K562 (cell line): ENCODE data around the gene HARS1. TPM values are rescaled to one million over a fixed set of nuclear protein-coding genes. Genes with fewer than 3 reads are reported as not detected.

Experiments used
- CBX8 ChIP-seq: fragments of 200-600 bp; sonication (generic); IDR thresholded peaks from 2 replicates; pipeline ENCODE4 v1.6.1; 2012; ENCODE audit warnings: borderline replicate concordance, mixed run types, low read depth, mild to moderate bottlenecking, moderate library complexity, mixed read lengths, low read length, control low read depth, inconsistent platforms; ENCODE audit not compliant: poor library complexity, severe bottlenecking; ENCODE audit errors: extremely low read depth
- CEBPB ChIP-seq: fragments of 450-650 bp; IDR thresholded peaks from 2 replicates; pipeline ENCODE4 v1.6.1; 2016; ENCODE audit warnings: missing genetic modification characterization, missing compliant biosample characterization
- FOXK2 ChIP-seq, 2 experiments: fragments of 450-650 bp; IDR thresholded peaks in 1 of 2; conservative IDR thresholded peaks in 1 of 2; 2 replicates each; pipeline ENCODE4 v1.6.1; 2016; ENCODE audit warnings: low read depth in 2 of 2, mild to moderate bottlenecking in 1 of 2
- HNRNPK ChIP-seq: fragments of 200-400 bp; formaldehyde crosslinking; IDR thresholded peaks from one replicate; pipeline ENCODE4 v1.6.1; 2018; ENCODE audit warnings: mild to moderate bottlenecking, low read depth, low read length; ENCODE audit not compliant: poor library complexity, severe bottlenecking
- NR2C2 ChIP-seq, 2 experiments: fragments of 200-800 bp in 1 of 2; sonication (Bioruptor generic) in 1 of 2; sonication (generic) in 1 of 2; formaldehyde crosslinking in 1 of 2; IDR thresholded peaks; 2 replicates each; pipeline versions ENCODE4 v1.6.1 to v1.8.0; 2016 to 2022; ENCODE audit warnings: mild to moderate bottlenecking in 1 of 2, missing compliant biosample characterization in 1 of 2, missing genetic modification characterization in 1 of 2, missing genetic modification reagents in 1 of 2
- PATZ1 ChIP-seq: fragments of 250-450 bp; sonication (Bioruptor Pico); IDR thresholded peaks from 2 replicates; pipeline ENCODE4 v1.5.0; 2020; ENCODE audit warnings: mild to moderate bottlenecking, borderline replicate concordance
- SETDB1 ChIP-seq: IDR thresholded peaks from one replicate; pipeline ENCODE4 v1.6.1; 2012; ENCODE audit warnings: low read length, control low read depth, inconsistent platforms
- SMAD3 ChIP-seq: fragments of 450-650 bp; formaldehyde crosslinking; conservative IDR thresholded peaks from 2 replicates; pipeline ENCODE4 v1.4.0; 2020; ENCODE audit warnings: mild to moderate bottlenecking
- SP2 ChIP-seq: IDR thresholded peaks from 2 replicates; pipeline ENCODE4 v1.6.1; 2011; ENCODE audit warnings: mild to moderate bottlenecking, low read depth, low read length, moderate library complexity; ENCODE audit not compliant: poor library complexity, severe bottlenecking; ENCODE audit errors: extremely low read depth
- SREBF1 ChIP-seq: fragments of 150-350 bp; IDR thresholded peaks from 2 replicates; pipeline ENCODE4 v1.6.1; 2014; ENCODE audit warnings: antibody characterized with exemption, low read depth, low read length, borderline replicate concordance
- STAT5B ChIP-seq: fragments of 250-450 bp; sonication (Bioruptor Pico); IDR thresholded peaks from 2 replicates; pipeline ENCODE4 v1.8.0; 2021; ENCODE audit warnings: mild to moderate bottlenecking, inconsistent platforms
- STAT6 ChIP-seq: sonication (generic); formaldehyde crosslinking; IDR thresholded peaks from 2 replicates; pipeline ENCODE4 v1.8.1; 2023; ENCODE audit warnings: mild to moderate bottlenecking, missing genetic modification reagents
- USF2 ChIP-seq: sonication (generic); formaldehyde crosslinking; IDR thresholded peaks from 2 replicates; pipeline ENCODE4 v1.5.0; 2020; ENCODE audit warnings: missing genetic modification reagents
- ZBTB33 ChIP-seq: sonication (generic); formaldehyde crosslinking; IDR thresholded peaks from 2 replicates; pipeline ENCODE4 v1.8.1; 2023; ENCODE audit warnings: mild to moderate bottlenecking, missing genetic modification reagents
- ZKSCAN3 ChIP-seq: fragments of 250-450 bp; sonication (Bioruptor Pico); IDR thresholded peaks from 2 replicates; pipeline ENCODE4 v1.4.0; 2020
- ZNF140 ChIP-seq: fragments of 250-450 bp; sonication (Bioruptor Pico); IDR thresholded peaks from 2 replicates; pipeline ENCODE4 v1.8.0; 2021; ENCODE audit warnings: moderate library complexity, mild to moderate bottlenecking, inconsistent platforms
- ZNF696 ChIP-seq: fragments of 250-450 bp; sonication (Bioruptor Pico); conservative IDR thresholded peaks from 2 replicates; pipeline ENCODE4 v1.4.0; 2020; ENCODE audit warnings: mild to moderate bottlenecking, moderate library complexity
- ZNF699 ChIP-seq: fragments of 250-450 bp; sonication (Bioruptor Pico); IDR thresholded peaks from 2 replicates; pipeline ENCODE4 v1.8.0; 2021; ENCODE audit warnings: mild to moderate bottlenecking, moderate library complexity; ENCODE audit not compliant: insufficient replicate concordance
- polyA plus RNA-seq, 8 experiments: library from polyadenylated mRNA; depleted of rRNA in 4 of 8; stranded (reverse) in 5 of 8; unstranded in 3 of 8; fragments of >200 nt; fragmentation: Nextera tagmentation in 2 of 8; fragmentation: Illumina TruSeq in 1 of 8; extraction: Ambion mirVana in 2 of 8; extraction: Trizol in 1 of 8; gene quantifications; 2 replicates each; pipeline versions ENCODE4 v1.2.1 to v1.2.3, GENCODE V29; 2011 to 2014; ENCODE audit warnings: inconsistent platforms in 1 of 8, missing spikeins in 1 of 8
- total RNA-seq, 7 experiments: library from RNA; depleted of rRNA in 6 of 7; stranded (reverse); fragments of >200 nt in 6 of 7; fragmentation: Illumina TruSeq in 2 of 7; extraction: Trizol in 2 of 7; gene quantifications; 2 replicates each; pipeline versions ENCODE4 v1.2.1 to v1.2.3, GENCODE V29; 2011 to 2021; ENCODE audit warnings: low replicate concordance in 1 of 7

The HARS1 gene
- total and polyA plus RNA-seq, 9 of the 15 experiments (the other 6 are each of a cell fraction or from before 2014, with no cell fraction given), result 13.5 to 88.5 (median 75.2) TPM

- TF ChIP-seq STAT6 (CRISPR knock-in tag), result no peak
- TF ChIP-seq CEBPB, result peak; percentile 96
- no peak for TF ChIP-seq HNRNPK
- TF ChIP-seq STAT5B (CRISPR knock-in tag), result no peak
- TF ChIP-seq USF2 (CRISPR knock-in tag), result no peak
- TF ChIP-seq ZNF140 (CRISPR knock-in tag), result no peak
- TF ChIP-seq SMAD3, result no peak
- no peak for TF ChIP-seq SP2
- TF ChIP-seq ZBTB33 (CRISPR knock-in tag), result no peak; the same call in 1 of the 2 replicates
- no peak for TF ChIP-seq SREBF1
- TF ChIP-seq FOXK2 (conservative IDR thresholded peaks at IDR 0.05 in 1 of 2, IDR thresholded peaks at IDR 0.05 in 1 of 2; ENCODE audit: low read depth in 2 of 2), result peak; percentile 62 to 71; a peak in 3 of 4 replicates
- no peak for TF ChIP-seq ZKSCAN3 (CRISPR knock-in tag)
- no peak for TF ChIP-seq SETDB1
- TF ChIP-seq ZNF699, result no peak
- TF ChIP-seq ZNF696, result no peak
- no peak for TF ChIP-seq NR2C2 (CRISPR knock-in tag; IDR thresholded peaks at IDR 0.05)
- peak; percentile 67 for TF ChIP-seq NR2C2 (tag; IDR thresholded peaks at IDR 0.05)
- no peak for TF ChIP-seq PATZ1 (CRISPR knock-in tag)
- TF ChIP-seq CBX8, result no peak
These were observed 51.8 kb downstream of the HARS1 start, which contains the start of gene TMCO6 (continued) for GRCh38 chr5:140639148-140639981.
